ENCODE measurements around the gene ADGRG1.

Gene ADGRG1

GRCh38 chr16:57618296-57619132 is 9.9 kb upstream of the ADGRG1 start (continued):
- no peak for TF ChIP-seq AEBP2 (tag by site-specific recombination; IDR thresholded peaks at IDR 0.05; ENCODE audit: borderline replicate concordance)
- TF ChIP-seq ZNF37A (tag by site-specific recombination; IDR thresholded peaks at IDR 0.05): no peak
- TF ChIP-seq KLF16 (tag by site-specific recombination; IDR thresholded peaks at IDR 0.05): no peak
- no peak for TF ChIP-seq SCRT1 (tag by site-specific recombination; IDR thresholded peaks at IDR 0.05; ENCODE audit: borderline replicate concordance)

- Histone ChIP-seq H3K4me1 (ENCODE audit: control insufficient read depth, insufficient read depth, low read length) (no peaks in the 10 kb centered on the region), H3K9me3 (ENCODE audit: control insufficient read depth, insufficient read depth, low read depth, low read length) (no peaks in the 10 kb centered on the region), H3K36me3 (ENCODE audit: control insufficient read depth in 2 of 2, insufficient read depth in 1 of 2, low read length in 2 of 2) (no peaks in the 10 kb centered on the region), H3K27ac (ENCODE audit: extremely low read depth, low read depth, low read length) (no peak overlapping the region), H3K4me3 (ENCODE audit: low read depth, low read length) (no peak overlapping the region)
- TF ChIP-seq ZNF830 (tag by site-specific recombination; IDR thresholded peaks at IDR 0.05; ENCODE audit: low read depth): no peak
- no peak for TF ChIP-seq ZSCAN23 (tag by site-specific recombination; IDR thresholded peaks at IDR 0.05)
- TF ChIP-seq BCL11B (tag by site-specific recombination; IDR thresholded peaks at IDR 0.05; ENCODE audit: low read depth): no peak
- TF ChIP-seq ZNF404 (tag by site-specific recombination; IDR thresholded peaks at IDR 0.05): no peak
- TF ChIP-seq ZNF585B (tag by site-specific recombination; IDR thresholded peaks at IDR 0.05): no peak
- TF ChIP-seq ZNF658 (tag by site-specific recombination; IDR thresholded peaks at IDR 0.05): no peak
- TF ChIP-seq ZNF670 (tag by site-specific recombination; IDR thresholded peaks at IDR 0.05; ENCODE audit: low read depth): no peak
- no peak for TF ChIP-seq ZNF350 (tag by site-specific recombination; IDR thresholded peaks at IDR 0.05)
- ChIA-PET POLR2A (interaction anchor here (0.6 kb wide), 1 partner anchor 172 kb away, joined by 4 read pairs; the partner anchor contains the start of genes CIAPIN1 and COQ9), CTCF (interaction anchor here (0.6 to 1.8 kb wide), 2 partner anchors 28 to 29 kb away, joined by 3 to 7 read pairs; no protein-coding TSS in a partner anchor)
Measured at GRCh38 chr16:57619133-57619605, 9.3 kb upstream of the ADGRG1 start.

- H3K4me1 ChIP-seq (ENCODE audit: control insufficient read depth, insufficient read depth, low read length): no peaks in the 10 kb centered on the region
- no peak for TF ChIP-seq GLIS2 (tag by site-specific recombination; IDR thresholded peaks at IDR 0.05)
- TF ChIP-seq, protein P1, sequence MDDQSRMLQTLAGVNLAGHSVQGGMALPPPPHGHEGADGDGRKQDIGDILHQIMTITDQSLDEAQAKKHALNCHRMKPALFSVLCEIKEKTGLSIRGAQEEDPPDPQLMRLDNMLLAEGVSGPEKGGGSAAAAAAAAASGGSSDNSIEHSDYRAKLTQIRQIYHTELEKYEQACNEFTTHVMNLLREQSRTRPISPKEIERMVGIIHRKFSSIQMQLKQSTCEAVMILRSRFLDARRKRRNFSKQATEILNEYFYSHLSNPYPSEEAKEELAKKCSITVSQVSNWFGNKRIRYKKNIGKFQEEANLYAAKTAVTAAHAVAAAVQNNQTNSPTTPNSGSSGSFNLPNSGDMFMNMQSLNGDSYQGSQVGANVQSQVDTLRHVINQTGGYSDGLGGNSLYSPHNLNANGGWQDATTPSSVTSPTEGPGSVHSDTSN (CRISPR knock-in tag; IDR thresholded peaks at IDR 0.05): no peak
- TF ChIP-seq ZNF223 (tag by site-specific recombination; IDR thresholded peaks at IDR 0.05): no peak
- TF ChIP-seq GLIS1 (tag by site-specific recombination; IDR thresholded peaks at IDR 0.05): no peak
- no peaks in the 10 kb centered on the region for H3K36me3 ChIP-seq (ENCODE audit: control insufficient read depth in 2 of 2, insufficient read depth in 1 of 2, low read length in 2 of 2)
- no peak overlapping the region for H3K4me3 ChIP-seq (ENCODE audit: low read depth, low read length)
- H3K9me3 ChIP-seq (ENCODE audit: control insufficient read depth, insufficient read depth, low read depth, low read length): no peaks in the 10 kb centered on the region
- H3K27ac ChIP-seq (ENCODE audit: extremely low read depth, low read depth, low read length): no peak overlapping the region
- ChIA-PET POLR2A (interaction anchor here (0.6 kb wide), 1 partner anchor 172 kb away, joined by 4 read pairs; the partner anchor contains the start of genes CIAPIN1 and COQ9), CTCF (interaction anchor here (0.6 to 1.8 kb wide), 2 partner anchors 29 kb away, joined by 3 to 7 read pairs; no protein-coding TSS in a partner anchor)
Measured at GRCh38 chr16:57619606-57620334, 8.7 kb upstream of the ADGRG1 start.
